Astrocyte of the spinal cord (primary cell): ENCODE measurements around the gene CYP2C19.

Experiments used
- DNase-seq: peaks from one replicate; pipeline ENCODE4 v3.0.0; 2011; ENCODE audit warnings: low read depth, low spot score
- H3K4me3 ChIP-seq: 2 replicates; pipeline ENCODE4 v1.5.1; 2011; ENCODE audit warnings: low read depth, mild to moderate bottlenecking, low read length, moderate library complexity
- in situ Hi-C: cut with HindIII; loops from 2 replicates; pipeline ENCODE4 v1.10.0; 2017; ENCODE audit warnings: low sequenced_read_pairs
- TF ChIP-seq, protein P1 (sequence below): IDR thresholded peaks from 2 replicates; pipeline ENCODE4 v1.5.1; 2012; ENCODE audit warnings: low read depth, mild to moderate bottlenecking, low read length, inconsistent platforms

The CYP2C19 gene

DNA sequence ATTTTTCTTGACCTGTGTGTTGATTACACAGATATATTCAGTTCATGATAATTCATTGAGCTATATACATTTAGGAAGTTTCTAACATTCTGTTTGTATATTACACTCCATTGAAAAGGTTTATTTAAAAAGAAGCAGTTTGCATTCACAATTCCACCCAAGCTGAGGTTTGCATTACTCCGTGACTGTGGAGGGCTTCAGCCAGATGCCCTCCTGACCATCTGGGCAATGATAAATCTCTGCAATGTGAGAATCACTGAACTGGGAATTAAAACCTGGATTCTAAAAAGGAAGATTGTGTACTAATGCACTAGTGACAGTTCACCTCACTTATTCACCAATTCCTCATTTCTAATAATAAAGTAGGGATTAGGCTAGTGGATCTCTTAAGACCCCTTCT, 139.6 kb downstream of the CYP2C19 start:
- in situ Hi-C loops: no loop called here
- TF ChIP-seq, protein P1, sequence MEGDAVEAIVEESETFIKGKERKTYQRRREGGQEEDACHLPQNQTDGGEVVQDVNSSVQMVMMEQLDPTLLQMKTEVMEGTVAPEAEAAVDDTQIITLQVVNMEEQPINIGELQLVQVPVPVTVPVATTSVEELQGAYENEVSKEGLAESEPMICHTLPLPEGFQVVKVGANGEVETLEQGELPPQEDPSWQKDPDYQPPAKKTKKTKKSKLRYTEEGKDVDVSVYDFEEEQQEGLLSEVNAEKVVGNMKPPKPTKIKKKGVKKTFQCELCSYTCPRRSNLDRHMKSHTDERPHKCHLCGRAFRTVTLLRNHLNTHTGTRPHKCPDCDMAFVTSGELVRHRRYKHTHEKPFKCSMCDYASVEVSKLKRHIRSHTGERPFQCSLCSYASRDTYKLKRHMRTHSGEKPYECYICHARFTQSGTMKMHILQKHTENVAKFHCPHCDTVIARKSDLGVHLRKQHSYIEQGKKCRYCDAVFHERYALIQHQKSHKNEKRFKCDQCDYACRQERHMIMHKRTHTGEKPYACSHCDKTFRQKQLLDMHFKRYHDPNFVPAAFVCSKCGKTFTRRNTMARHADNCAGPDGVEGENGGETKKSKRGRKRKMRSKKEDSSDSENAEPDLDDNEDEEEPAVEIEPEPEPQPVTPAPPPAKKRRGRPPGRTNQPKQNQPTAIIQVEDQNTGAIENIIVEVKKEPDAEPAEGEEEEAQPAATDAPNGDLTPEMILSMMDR: no peak
- DNase-seq: no peak
- H3K4me3 ChIP-seq: no peak overlapping the region

DNA sequence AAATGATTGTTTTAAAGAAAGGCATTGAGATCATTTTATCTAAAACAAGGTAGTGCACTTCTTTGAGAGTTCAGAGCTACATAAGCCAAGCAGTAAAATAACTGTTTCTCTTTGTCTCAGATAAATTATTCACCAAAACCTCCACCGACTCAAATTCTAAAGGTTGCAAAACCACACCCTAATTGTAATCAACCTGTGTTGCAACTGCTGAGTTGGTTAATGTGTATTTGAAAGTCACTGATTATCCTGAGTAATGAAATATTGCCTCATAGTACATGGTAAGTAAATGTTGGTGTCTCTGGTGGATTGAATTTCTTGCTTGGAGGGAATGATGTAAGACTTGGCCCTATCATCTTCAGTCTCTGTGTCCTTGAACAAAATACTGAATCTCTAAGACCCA, 140.1 kb downstream of the CYP2C19 start:
- TF ChIP-seq, protein P1: no peak
- DNase-seq: no peak
- in situ Hi-C loops: no loop called here
- no peak overlapping the region for H3K4me3 ChIP-seq
